Spleen (tissue), 11 donors: Measurements from ENCODE around the gene TNNI3K. TPM values are rescaled to one million over a fixed set of nuclear protein-coding genes. Genes with fewer than 3 reads are reported as not detected.

ENCODE experiments used
- DNase-seq: peaks from one replicate; pipeline ENCODE4 v3.0.0-alpha.2; 2020
- H3K27ac ChIP-seq, 8 donors: fragments of 200-600 bp; sonication (generic) in 7 of 8; 1 replicate in 4 of 8; 2 replicates in 4 of 8; pipeline versions ENCODE4 v1.5.0 to v1.8.0; 2016 to 2021; ENCODE audit warnings: inconsistent platforms in 4 of 8, mild to moderate bottlenecking in 4 of 8, moderate library complexity in 1 of 8
- H3K27me3 ChIP-seq, 7 donors: fragments of 200-600 bp; sonication (generic) in 6 of 7; replicated peaks in 1 of 7; 1 replicate in 4 of 7; 2 replicates in 3 of 7; pipeline versions ENCODE4 v1.5.0 to v1.8.0; 2016 to 2021; ENCODE audit warnings: inconsistent platforms in 3 of 7, mild to moderate bottlenecking in 1 of 7
- H3K36me3 ChIP-seq, 6 donors: fragments of 200-600 bp; sonication (generic) in 5 of 6; 1 replicate in 4 of 6; 2 replicates in 2 of 6; pipeline versions ENCODE4 v1.5.0 to v1.8.0; 2016 to 2021; ENCODE audit warnings: inconsistent platforms in 2 of 6
- H3K4me1 ChIP-seq, 6 donors: fragments of 200-600 bp; sonication (generic) in 5 of 6; 1 replicate in 3 of 6; 2 replicates in 3 of 6; pipeline versions ENCODE4 v1.5.0 to v1.8.0; 2016 to 2021; ENCODE audit warnings: inconsistent platforms in 3 of 6
- H3K4me3 ChIP-seq, 8 donors: fragments of 200-600 bp; sonication (generic) in 7 of 8; 1 replicate in 4 of 8; 2 replicates in 4 of 8; pipeline versions ENCODE4 v1.5.0 to v1.8.0; 2016 to 2021; ENCODE audit warnings: inconsistent platforms in 4 of 8, mild to moderate bottlenecking in 4 of 8, moderate library complexity in 2 of 8
- H3K9me3 ChIP-seq, 8 donors: fragments of 200-600 bp; sonication (generic) in 7 of 8; 1 replicate in 4 of 8; 2 replicates in 4 of 8; pipeline versions ENCODE4 v1.5.0 to v1.8.0; 2016 to 2021; ENCODE audit warnings: inconsistent platforms in 4 of 8
- POLR2A ChIP-seq, 3 donors: fragments of 450-650 bp; IDR thresholded peaks; one replicate each; pipeline ENCODE4 v1.5.1; 2017; ENCODE audit warnings: antibody characterized with exemption in 3 of 3, mild to moderate bottlenecking in 1 of 3
- POLR2AphosphoS5 ChIP-seq, 3 donors: sonication (generic); formaldehyde crosslinking; IDR thresholded peaks; one replicate each; pipeline ENCODE4 v1.5.1; 2017; ENCODE audit warnings: antibody characterized with exemption in 3 of 3
- WGBS, 5 donors: extraction: QIAGEN DNeasy Blood & Tissue Kit in 3 of 5; methylation state at CpG; one replicate each; pipeline versions ENCODE4 v1.1.5 to v1.1.7; 2013 to 2018; 5-methylcytosine and 5-hydroxymethylcytosine counted together
- intact Hi-C: fragments of 100-400 bp; cut with DNase I; formaldehyde crosslinking; loops from one replicate; pipeline ENCODE4 v1.15.0; 2023; ENCODE audit warnings: low total_unique reads
- polyA plus RNA-seq, 3 donors: library from polyadenylated mRNA; stranded (reverse); fragments of 200-250 nt; gene quantifications; one replicate each; pipeline ENCODE4 v1.2.1, GENCODE V29; 2013
- total RNA-seq, 7 donors: library from RNA; depleted of rRNA in 3 of 7; stranded (reverse); fragments of >200 nt in 3 of 7; fragmentation: NEBNext Ultra II Directional in 4 of 7; extraction: Animal tissue kit (Norgen Biotek cat#: 25700) in 4 of 7; gene quantifications; one replicate each; pipeline versions ENCODE4 v1.1.0 to v1.2.1, GENCODE V29; 2016 to 2021
- TF ChIP-seq, protein P1 (sequence below), 11 experiments: fragments of 200-600 bp in 7 of 11; fragments of 450-650 bp in 4 of 11; sonication (generic) in 4 of 11; IDR thresholded peaks in 8 of 11; conservative IDR thresholded peaks in 3 of 11; 1 replicate in 7 of 11; 2 replicates in 4 of 11; pipeline versions ENCODE4 v1.4.0 to v1.8.0; 2016 to 2021; ENCODE audit warnings: antibody characterized with exemption in 11 of 11, inconsistent platforms in 4 of 11, mild to moderate bottlenecking in 1 of 11
- donor health status: healthy with polysubstance abuse.
- donor health status: DM: no; HTN: no; CAD: no; lungs with moderate emphysema.
- donor health status: DM: no; HTN: no; CAD: no.
- donor health status: Bipolar disorder and iron deficiency.
- donor health status: healthy.
- donor health status: DM: no; HTN: no; CAD: no.
- donor health status: DM: yes; HTN: yes; CAD: no.

TNNI3K gene
- total and polyA plus RNA-seq, 10 donors = 0.41 to 6.2 (median 2.8) TPM; not detected in 1

DNA sequence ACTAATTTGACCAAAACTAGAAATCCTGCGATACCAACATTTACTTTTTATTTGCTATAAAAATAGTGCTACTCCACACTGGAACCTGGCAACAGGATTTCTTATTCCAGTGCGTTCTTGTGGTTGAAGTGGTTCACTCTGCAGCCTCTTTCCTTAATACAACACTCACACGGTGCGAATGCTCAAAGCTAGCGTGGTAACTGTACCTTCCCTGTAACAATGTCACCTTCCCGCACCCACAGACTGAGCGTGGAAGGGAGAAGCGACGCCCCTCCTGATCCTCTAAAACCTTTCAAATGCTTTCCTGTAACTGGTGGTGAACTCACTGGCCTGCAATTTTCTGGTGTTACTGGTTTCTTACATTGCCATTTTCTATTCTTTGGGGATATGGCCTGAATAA is 145.1 kb downstream of the TNNI3K start:
- Histone ChIP-seq H3K36me3 (no peaks in the 10 kb centered on the region), H3K9me3 (no peaks in the 10 kb centered on the region), H3K27ac (no peak overlapping the region), H3K4me1 (no peaks in the 10 kb centered on the region), H3K4me3 (no peak overlapping the region), H3K27me3 (no peaks in the 10 kb centered on the region)
- TF ChIP-seq, protein P1, sequence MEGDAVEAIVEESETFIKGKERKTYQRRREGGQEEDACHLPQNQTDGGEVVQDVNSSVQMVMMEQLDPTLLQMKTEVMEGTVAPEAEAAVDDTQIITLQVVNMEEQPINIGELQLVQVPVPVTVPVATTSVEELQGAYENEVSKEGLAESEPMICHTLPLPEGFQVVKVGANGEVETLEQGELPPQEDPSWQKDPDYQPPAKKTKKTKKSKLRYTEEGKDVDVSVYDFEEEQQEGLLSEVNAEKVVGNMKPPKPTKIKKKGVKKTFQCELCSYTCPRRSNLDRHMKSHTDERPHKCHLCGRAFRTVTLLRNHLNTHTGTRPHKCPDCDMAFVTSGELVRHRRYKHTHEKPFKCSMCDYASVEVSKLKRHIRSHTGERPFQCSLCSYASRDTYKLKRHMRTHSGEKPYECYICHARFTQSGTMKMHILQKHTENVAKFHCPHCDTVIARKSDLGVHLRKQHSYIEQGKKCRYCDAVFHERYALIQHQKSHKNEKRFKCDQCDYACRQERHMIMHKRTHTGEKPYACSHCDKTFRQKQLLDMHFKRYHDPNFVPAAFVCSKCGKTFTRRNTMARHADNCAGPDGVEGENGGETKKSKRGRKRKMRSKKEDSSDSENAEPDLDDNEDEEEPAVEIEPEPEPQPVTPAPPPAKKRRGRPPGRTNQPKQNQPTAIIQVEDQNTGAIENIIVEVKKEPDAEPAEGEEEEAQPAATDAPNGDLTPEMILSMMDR (IDR thresholded peaks at IDR 0.05 in 8 of 11, conservative IDR thresholded peaks at IDR 0.05 in 3 of 11) = no peak
- no peak for TF ChIP-seq POLR2AphosphoS5 (IDR thresholded peaks at IDR 0.05)
- no peak for TF ChIP-seq POLR2A (IDR thresholded peaks at IDR 0.05)
- 89 to 91% (median 91%) methylated on average over 9 of the region's 9 CpGs for WGBS, 5 donors
- no peak for DNase-seq
- intact Hi-C loops = no loop called here

- WGBS, 5 donors = 77 to 90% (median 87%) methylated on average over 2 of the region's 2 CpGs
- no peaks in the 10 kb centered on the region for H3K36me3 ChIP-seq
- TF ChIP-seq, protein P1 (IDR thresholded peaks at IDR 0.05 in 8 of 11, conservative IDR thresholded peaks at IDR 0.05 in 3 of 11) = no peak
- TF ChIP-seq POLR2A (IDR thresholded peaks at IDR 0.05) (no peak), POLR2AphosphoS5 (IDR thresholded peaks at IDR 0.05) (no peak)
- no peak overlapping the region for H3K27ac ChIP-seq
- intact Hi-C loops = no loop called here
- H3K27me3 ChIP-seq = no peaks in the 10 kb centered on the region
- H3K9me3 ChIP-seq = no peaks in the 10 kb centered on the region
- no peak for DNase-seq
- H3K4me1 ChIP-seq = no peaks in the 10 kb centered on the region
- no peak overlapping the region for H3K4me3 ChIP-seq
Observed at GRCh38 chr1:74388855-74389254, 153.7 kb downstream of the TNNI3K start.

DNA sequence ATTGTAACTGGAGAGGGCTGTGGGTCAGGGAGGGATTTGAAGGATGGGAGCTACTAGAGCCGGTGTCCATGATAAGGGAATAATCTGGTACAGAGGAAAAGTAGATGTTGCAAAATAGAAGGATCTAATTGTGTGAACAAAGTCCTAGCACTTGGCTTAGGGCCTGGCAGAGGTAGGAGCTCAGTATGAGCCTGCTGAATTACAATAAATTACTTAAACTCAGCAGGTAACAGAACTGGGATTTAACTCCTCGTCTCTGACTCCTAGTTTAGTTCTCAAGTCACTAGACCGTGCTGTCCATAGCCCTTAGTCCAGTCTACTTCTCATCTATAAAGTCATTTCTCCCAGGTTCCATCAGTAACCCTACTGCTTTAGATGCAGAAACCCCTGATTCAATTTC is 157.0 kb downstream of the TNNI3K start:
- Histone ChIP-seq H3K4me3 (no peak overlapping the region), H3K27ac (no peak overlapping the region), H3K27me3 (no peaks in the 10 kb centered on the region), H3K4me1 (peaks cover 0 to 5% (median 0%) of the 10 kb centered on the region in 6 donors), H3K36me3 (no peaks in the 10 kb centered on the region), H3K9me3 (no peaks in the 10 kb centered on the region)
- DNase-seq = no peak
- intact Hi-C loops = no loop called here
- WGBS, 5 donors = 71 to 81% (median 75%) methylated on average over 3 of the region's 3 CpGs
- TF ChIP-seq POLR2AphosphoS5 (IDR thresholded peaks at IDR 0.05) = no peak
- TF ChIP-seq, protein P1 (IDR thresholded peaks at IDR 0.05 in 8 of 11, conservative IDR thresholded peaks at IDR 0.05 in 3 of 11) = no peak
- no peak for TF ChIP-seq POLR2A (IDR thresholded peaks at IDR 0.05)

DNA sequence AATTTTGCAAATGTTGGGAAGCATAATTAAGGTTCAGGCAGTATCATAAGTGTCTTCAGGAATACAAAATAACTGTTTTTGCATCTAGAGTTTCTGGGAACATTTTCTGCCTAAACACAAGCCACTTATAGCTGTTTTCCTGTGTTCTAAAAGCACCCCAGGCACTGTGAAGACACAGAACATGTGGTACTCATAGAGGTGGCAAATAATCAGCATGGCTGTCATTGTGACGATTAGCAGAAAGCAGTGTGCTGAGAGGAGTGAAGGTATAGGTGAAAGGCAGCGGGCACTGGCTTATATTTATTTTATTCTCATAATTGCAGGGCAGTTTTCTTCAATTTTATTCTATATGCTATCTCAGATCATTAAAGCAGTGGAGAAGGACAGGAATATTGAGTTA is 157.7 kb downstream of the TNNI3K start:
- Histone ChIP-seq H3K4me3 (no peak overlapping the region), H3K27me3 (no peaks in the 10 kb centered on the region), H3K9me3 (no peaks in the 10 kb centered on the region), H3K4me1 (peaks cover 0 to 5% (median 0%) of the 10 kb centered on the region in 6 donors), H3K36me3 (no peaks in the 10 kb centered on the region), H3K27ac (no peak overlapping the region)
- WGBS, 5 donors = 49 to 70% (median 64%) methylated on average over 2 of the region's 2 CpGs
- TF ChIP-seq, protein P1 (IDR thresholded peaks at IDR 0.05 in 8 of 11, conservative IDR thresholded peaks at IDR 0.05 in 3 of 11) = no peak
- no peak for TF ChIP-seq POLR2AphosphoS5 (IDR thresholded peaks at IDR 0.05)
- no peak for TF ChIP-seq POLR2A (IDR thresholded peaks at IDR 0.05)
- intact Hi-C loops = no loop called here
- no peak for DNase-seq
